Stimulated activated CD8-positive, alpha-beta memory T cell treated with anti-CD3 and anti-CD28 coated beads, Interleukin-7, amount 100 ng/mL, for 24 hours (primary cell): Measurements from ENCODE around the gene TNFSF15.

Source experiments
- DNase-seq: peaks from one replicate; pipeline ENCODE4 v3.0.0-alpha.2; 2020; ENCODE audit warnings: low read depth

TNFSF15 gene

DNA sequence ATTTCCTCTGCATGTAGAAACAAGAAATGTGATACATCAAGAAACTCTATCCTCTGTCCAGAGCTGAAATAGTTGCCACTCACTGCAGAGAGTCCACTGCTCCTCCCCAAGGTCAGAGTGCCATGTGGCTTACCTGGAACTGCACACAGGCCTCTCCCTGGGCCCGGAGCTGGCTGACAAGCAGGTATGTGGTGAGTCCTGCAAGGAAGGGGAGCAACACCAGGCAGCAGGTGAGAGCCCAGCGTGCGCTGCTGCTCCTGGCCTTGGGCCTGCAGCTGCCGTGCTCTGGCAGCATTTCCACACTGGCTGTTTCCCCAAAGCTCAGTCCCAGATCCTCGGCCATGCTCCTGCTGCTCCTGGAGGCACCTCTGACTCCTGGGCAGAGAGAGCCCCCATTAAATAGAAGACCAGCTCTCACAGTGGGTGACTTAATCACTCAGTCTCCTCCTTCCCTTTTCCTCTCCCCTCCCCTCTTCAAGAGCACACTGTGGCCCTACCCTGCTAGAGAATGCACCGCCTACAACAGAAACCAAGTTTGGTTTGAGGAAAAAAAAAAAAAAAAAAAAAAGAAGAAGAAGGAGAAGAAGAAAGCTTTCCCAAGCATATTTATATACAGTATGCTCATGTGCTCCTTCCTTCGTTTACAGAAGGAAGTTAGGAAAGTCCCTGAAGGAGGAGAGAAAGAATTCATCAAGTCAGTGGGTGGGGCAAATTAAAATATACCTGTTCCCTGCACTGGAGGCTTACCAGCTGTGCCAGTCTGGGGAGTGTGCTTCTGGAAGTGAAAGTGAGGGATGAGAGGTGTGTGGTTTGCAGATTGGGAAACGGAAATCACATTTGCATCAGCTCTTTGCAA lies at the start of gene TNFSF15:
Gene TNFSF15 (minus strand): TSS at position 370 of the 856 bp plus-strand sequence. CDS start 27 bp downstream, at position 343.
- DNase-seq: no peak

DNA sequence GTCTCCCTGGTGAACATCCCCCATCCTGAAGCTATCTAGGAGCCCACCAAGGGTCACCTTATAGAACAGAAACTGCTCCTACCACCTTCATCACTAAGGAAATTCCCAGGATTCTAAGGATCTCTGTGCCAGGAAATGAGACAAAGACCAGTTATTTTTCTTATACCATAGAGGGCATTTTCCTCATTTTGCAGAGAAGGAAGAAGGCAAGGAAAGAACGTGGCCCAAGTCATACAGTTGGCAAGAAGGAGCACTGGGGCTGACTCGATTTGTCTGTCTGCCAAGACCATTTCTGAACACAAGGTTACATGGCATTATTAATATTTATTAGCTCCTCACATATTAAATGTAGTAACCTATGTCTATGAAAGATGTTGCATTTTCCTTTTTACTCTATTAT lies 49.6 kb upstream of the TNFSF15 start:
- no peak for DNase-seq

DNA sequence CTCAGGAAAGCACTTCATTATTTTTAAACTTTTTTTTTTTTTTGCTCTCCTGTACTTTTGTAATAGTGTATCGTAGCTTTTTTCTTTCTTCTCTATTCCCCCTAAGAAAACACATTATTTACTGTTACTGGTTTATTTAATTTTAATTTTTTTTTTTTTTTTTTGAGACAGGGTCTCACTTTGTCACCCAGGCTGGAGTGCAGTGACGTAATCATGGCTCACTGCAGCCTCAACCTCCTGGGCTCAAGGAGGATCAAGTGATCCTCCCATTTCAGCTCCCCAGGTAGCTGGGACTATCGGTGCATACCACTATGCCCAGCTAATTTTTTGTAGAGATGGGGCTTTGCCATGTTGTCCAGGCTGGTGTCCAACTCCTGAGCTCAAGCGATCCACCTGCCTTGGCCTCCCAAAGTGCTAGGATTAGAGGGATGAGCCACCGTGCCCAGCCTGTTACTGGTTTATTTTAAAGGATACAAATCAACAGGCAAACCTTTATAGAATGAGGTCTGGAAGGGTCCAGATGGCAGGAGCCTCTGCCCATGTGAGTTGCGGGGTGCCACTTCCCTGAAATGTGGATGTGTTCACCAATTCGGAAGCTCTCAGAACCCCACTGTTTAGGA lies 49.0 kb upstream of the TNFSF15 start:
- no peak for DNase-seq

DNA sequence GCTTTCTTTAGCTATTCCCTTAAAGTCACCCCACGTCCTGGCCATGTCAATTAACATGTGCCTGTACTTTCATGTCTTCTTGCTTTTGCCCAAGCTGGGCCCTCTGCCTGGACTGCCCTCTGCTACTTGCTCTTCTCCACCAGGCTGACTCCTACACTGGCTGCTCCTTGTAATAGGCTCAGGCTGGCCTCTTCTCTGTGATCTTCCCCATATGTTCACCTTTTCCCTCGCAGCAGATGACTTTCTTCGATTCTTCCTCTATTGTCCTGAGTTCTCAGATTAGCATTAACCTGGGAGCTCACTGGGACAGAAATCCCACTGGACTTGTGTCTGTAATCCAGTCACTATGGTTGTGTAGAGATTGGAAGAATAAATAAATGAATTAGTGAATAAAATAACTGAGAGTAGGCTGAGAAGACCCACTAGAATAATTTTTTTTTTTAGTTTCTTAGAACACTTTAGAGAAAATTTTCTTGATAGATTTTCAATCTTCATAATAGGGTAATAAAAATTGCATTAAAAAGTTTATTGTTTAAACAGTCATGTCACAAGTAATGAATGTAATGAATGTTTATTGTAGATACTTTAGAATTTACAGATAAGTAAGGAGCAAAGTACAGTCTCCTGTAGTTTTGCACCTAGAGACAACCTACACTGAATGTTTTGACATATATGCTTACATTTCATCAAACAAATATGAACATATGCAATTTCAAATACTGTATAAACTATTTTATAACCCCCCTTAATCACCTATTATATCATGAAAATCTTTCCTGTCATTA lies 47.4 kb upstream of the TNFSF15 start:
- no peak for DNase-seq

DNA sequence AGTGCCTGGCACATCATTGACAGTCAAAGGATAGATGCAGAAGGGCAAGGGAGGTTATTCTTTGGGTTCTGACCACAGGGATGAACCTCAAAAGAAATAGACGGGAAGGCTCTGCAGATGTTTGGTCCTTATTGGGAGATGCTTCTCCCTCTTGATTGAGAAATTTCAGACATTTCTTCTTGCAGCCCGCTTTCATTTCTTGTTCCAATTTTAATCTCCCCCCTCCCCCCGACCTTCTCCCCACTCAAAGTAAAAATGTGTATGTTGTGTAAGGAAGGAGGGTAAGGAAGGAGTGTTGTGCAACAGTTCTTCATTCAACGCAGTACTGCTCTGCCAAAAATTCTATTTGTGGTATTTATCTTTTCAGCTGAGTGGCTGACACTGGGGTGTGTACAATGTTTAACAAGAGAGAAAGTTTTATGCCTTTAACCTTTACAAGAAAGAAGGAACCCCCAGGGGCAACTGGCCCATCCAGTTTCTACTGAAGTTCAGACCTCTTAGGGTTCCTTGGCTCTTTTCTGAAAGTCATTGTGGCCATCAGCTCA lies 46.3 kb upstream of the TNFSF15 start:
- DNase-seq: no peak

DNA sequence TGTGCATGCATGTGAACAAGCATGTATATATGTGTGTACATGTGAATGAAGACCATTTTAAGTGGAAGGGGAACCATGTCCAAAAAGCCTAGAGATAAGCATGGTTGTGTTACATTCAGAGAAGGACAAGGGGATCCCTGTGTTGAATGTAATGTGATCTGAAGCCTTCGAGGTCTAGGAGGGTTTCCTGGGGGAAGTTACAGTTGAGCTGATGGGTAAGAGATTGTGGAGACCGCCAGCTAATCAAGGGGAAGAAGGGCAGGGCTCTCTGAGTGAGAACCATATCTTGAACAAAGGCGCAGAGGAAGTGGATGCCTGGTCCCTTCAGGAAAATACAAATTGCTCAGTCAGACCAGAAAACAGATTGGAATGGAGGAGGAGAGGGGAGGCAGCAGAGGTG lies 45.5 kb upstream of the TNFSF15 start:
- no peak for DNase-seq

DNA sequence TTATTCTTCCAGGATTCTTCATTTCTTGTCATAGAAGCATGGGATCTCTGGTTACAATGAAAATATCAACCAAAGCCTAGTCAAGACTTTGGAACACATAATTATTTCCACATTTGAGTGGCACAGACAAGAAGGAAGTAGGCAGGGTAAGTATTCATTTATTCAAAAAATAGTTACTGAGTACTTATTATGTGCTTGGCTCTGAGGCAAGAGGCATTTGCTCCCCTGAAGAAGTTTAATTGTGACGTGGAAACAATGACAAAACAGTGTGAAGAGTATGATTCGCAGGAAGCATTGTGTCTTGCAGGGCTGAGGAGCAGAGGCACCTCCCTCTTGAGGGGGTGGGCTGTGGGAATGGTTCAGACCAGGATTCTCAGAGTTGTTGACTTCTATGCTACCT lies 45.0 kb upstream of the TNFSF15 start:
- no peak for DNase-seq

DNA sequence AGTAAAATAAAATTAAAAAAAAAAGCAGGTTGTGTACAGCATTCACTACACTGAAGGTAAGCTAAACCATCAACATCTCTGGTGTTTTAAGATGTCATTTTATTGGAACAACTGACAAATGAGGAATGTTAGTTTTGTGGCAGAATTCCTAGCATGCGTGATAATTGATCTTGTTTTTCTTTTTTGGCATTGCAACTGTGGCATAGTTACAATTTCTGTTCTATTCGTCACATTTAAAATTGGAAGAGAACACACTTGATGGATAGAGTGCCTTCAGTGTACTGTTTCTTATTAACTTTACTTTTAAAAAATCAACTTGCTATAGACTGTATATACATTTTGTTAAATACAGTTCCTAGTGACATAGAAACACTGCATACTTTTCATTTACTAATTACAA lies 43.6 kb upstream of the TNFSF15 start:
- no peak for DNase-seq

DNA sequence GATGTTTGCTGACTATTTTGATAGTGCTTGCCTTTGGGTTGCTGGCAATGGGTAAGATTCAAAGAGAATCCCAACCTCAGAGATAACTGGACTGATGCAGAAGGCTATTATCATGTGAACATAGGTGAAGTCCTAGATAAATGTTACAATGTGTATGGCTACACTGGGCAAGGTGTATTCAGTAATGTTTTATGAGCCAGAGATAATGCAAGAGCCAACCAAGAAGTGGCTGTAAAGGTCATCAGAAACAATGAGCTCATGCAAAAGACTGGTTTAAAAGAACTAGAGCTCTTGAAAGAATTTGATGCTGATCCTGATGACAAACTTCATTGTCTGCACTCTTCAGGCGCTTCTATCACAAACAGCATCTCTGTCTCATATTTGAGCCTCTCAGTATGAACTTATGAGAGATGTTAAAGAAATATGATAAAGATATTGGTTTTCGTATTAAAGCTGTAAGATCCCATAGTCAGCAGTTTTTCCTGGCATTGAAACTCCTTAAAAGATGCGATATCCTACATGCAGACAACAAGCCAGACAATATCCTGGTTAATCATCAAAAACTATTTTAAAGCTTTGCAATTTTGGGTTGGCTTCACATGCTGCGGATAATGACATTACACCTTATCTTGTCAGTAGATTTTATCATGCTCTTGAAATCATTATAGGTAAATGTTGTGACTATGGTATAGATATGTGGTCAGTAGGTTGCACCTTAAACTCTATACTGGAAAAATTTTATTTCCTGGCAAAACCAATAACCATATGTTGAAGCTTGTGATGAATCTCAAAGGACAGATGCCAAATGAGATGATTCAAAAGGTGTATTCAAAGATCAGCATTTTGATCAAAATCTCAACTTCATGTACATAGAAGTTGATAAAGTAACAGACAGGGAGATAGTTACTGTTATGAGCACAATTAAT lies 41.9 kb upstream of the TNFSF15 start:
- no peak for DNase-seq

DNA sequence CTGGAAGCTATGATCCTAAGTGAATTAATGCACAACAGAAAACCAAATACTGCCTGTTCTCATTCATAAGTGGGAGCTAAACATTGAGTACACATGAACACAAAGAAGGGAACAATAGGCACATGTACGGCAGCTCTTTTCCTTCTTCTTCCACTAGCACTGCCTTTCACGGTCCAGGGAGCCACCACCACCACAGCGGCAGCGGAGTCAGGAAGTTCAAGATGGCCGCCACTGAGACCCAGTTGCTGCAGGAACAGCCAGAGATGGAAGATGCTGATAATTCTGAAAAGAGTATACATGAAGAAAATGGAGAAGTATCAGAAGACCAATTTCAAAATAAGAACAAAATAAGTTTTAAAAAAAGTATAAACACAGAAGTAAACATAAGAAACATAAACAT lies 39.5 kb upstream of the TNFSF15 start:
- DNase-seq: no peak

DNA sequence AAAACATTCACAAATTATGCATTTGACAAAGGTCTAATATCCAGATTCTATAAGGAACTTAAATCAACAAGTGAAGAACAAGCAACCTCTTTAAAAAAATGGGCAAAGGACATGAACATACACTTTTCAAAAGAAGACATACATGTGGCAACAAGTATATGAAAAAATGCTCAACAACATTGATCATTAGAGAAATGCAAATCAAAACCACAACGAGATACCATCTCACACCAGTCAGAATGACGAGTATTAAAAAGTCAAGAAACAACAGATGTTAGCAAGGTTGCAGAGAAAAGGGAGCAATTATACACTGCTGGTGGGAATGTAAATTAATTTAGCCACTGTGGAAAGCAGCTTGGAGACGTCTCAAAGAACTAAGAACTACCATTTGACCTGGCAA lies 38.9 kb upstream of the TNFSF15 start:
- DNase-seq: no peak

DNA sequence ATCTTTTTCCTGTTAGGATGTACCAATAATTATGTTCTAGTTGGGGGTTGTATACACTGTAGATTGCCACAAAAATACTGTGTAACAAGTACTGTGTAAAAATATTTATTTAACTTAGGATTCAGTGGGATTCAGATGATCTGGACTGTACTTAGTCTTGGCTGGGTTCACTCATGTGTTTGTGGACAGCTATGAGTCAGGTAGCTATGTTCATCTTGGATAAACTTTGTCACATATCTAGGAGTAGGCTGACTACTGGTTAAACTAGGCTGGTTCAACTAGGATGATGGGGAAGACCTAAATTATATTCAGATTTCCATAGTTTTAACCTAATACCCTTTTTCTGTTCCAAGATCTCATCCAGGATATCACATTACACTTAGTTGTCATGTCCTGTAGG lies 32.1 kb upstream of the TNFSF15 start:
- DNase-seq: no peak

DNA sequence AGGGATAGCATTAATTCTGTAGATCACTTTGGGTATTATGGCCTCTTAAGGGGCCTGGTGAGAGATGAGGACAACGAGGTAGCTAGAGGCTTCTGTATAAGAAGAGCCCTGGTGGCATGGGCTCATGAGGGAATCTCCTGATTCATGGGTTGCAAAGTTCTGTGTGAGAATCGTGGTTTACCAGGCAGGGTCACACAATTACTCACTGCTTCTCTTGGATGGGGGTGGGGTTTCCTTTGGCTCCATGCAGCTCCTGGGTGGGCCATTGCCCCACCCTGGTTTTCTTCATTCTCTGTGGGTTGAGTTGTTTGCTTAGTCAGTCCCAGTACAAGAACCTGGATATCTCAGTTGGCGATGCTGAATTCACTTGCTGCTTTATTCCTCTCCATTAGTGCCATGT lies 30.9 kb upstream of the TNFSF15 start:
- DNase-seq: no peak

DNA sequence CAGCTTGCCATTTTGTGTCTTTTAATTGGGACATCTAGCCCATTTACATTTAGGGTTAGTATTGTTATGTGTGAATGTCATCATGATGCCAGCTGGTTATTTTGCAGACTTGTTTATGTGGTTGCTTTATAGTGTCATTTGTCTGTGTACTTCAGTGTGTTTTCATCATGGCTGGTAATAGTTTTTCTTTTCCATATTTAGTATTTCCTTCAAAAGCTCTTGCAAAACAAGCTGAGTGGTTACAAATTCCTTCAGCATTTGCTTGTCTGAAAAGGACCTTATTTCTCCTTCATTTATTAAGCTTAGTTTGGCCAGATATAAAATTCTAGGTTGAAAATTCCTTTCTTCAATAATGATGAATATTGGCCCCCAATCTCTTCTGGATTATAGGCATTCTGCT lies 28.5 kb upstream of the TNFSF15 start:
- no peak for DNase-seq

DNA sequence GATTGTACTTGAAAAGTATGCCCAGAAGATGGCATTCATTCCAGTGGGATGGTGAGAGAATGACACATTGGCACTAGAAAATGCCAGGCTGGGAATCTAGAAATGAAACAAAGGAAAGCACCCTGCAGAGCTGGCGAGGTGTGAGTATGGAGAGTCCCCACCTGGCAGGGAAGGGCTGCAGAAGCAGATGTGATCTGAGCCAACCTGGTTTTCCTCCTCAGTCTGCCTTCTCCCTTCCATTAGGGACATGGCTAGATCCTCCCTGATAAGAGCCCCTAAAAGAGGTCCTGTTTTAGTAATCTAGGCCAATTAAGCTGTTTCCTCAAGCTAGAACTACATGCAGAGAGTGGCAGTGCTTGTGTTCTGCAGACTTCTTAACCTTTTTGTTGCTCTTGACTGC lies 24.7 kb upstream of the TNFSF15 start:
- no peak for DNase-seq

DNA sequence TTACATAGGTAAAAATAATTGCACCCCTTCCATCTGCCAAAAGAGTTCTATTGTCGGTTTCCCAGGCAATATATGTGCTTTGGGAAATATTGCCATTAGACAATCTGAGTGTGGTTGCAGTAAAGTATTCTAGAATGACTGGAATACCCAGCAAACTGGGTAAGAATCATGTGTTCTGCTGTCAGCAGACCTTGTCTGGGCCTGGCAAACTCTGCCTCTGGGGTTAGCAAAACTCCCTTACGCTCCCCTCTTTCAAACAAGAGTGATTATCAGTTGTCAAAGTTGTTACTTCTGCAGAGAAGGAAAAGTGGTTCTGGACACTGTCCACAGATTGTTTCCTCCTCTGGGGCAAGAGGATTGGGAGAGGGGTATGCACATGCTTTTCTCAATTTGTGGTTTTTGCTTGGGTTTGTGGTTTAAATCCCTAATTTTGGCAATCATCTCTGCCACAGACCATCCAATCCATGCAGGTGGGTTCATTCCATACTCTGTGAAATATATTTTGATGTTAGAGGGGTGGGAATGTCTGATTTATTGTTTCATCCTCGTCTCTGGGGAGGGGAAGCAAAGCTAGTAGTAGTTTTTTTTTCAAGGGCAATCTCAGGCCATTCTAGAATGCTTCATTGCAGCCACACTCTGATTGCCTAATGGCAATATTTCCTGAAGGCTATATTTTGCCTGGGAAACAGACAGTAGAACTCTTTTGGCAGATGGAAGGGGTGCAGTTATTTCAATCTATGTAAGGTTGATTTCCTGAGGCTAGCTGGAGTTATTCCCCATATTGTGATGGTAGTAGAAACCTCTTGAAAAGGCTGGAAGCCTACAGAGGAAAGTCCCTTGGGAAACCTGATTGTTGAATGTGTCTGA lies 24.0 kb upstream of the TNFSF15 start:
- DNase-seq: no peak

DNA sequence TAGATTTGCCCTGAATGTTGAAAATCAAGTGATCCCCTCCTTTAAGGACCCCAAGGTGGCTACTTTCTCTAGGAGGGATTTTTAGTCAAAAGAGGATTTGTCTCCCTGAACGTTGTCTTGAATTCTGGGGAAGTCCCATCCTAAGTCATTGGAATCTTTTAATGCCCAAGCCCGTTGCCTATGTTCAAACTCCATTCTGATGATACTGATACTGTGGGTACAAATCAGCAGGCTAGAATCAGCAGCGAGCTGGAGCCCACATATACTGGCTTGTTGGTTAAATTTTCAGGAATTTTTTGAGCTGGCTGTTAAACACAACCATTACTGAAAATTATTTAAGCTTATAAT lies 22.4 kb upstream of the TNFSF15 start:
- DNase-seq: no peak

DNA sequence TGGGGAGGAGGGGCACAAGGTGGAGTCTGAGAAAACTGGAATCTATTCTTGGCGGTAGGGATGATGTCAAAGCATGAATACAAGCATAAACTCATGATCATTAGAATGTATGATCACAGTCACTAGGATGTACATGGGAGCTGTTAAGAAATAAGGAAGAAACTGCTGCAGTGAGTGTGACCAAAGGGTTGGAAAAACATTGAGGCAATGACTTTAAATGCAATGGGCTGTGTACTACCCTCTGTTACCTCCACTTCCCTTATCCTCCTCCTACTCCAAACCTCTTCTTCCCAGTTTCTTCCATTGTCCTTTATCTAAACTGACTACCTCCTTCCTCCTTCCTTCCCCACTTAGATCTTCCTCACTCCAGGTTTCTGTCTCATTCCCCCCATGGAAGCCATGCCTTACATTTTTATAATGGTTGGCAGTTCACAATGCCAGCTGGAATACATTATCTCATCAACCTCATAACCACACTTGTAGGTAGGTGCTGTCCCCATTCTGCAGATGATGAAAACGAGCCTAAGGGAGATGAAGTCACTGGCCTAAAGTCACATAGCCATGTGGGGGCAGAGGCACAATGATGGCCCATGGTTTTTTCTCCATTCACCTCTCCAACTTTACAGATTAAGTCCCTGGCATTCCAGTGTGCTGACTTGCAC lies 21.9 kb upstream of the TNFSF15 start:
- no peak for DNase-seq

DNA sequence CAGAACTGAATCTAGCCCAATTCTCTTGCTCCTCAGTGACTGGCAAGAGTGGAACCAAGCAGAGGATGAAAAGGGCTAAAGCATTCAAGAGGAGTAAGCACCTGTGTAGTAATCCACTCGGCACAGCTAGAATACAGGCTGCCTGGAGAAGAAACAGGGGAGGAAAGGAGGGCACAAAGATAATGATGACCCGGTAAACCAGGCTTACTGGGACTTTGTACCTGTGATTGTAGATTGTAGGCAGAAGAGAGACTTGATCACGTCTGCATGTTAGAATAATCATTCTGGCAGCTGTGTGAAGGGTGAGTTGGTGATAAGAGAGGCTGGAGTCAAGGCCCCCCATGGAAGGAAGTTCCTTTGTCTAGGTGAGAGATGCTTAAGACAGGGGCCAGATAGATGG lies 20.6 kb upstream of the TNFSF15 start:
- no peak for DNase-seq

DNA sequence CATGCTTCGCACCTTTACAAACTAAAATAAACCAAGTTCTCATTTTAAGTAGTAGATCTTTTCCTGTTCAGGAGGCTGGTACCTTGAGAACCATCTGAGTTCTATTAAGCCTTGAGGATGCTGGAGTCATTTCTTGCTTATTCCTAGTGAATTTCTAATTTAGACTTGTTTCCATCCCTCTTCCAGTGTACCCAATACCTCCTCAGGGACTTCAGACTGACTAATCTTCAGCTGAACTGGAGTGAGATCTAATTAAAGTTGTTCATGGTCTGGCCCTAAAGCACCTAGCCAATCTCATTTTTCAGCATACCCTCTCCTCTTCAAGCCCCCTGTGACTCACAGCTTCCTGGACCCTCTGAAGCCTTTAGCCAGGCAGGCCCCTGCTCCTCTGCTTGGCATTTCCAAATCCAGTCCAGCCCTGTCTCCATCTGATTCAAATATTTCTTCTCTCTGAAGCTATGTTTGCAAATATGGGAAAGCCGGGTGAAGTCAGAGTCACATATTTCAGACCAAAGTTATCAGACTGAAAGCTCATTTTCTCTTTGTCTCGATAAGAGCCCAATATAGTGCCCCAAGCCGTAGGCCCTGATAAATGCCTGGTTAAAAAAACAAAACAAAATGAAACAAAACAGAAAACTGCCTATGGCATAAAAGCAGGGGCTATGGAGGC lies 19.4 kb upstream of the TNFSF15 start:
- no peak for DNase-seq
